Measurements from ENCODE around the gene AGPS.
"Not testable (repeated sequence)": the region's sequence is repeated elsewhere in the genome, so short reads cannot be mapped to it uniquely, and the experiment has no call there.

AGPS gene

GRCh38 chr2:177476897-177477296 lies 84.3 kb downstream of the AGPS start:
- DNase-seq, result no peak

GRCh38 chr2:177478029-177478428 lies 85.5 kb downstream of the AGPS start:
- DNase-seq, result no peak

GRCh38 chr2:177478907-177479306 lies 86.3 kb downstream of the AGPS start:
- no peak for DNase-seq

GRCh38 chr2:177482195-177482594 lies 89.6 kb downstream of the AGPS start:
- no peak for DNase-seq

- DNase-seq, result no peak
Observed at GRCh38 chr2:177483531-177483930, 91.0 kb downstream of the AGPS start.

- no peak for DNase-seq
Observed at GRCh38 chr2:177484180-177484795, 91.7 kb downstream of the AGPS start.

GRCh38 chr2:177485657-177486056 lies 93.1 kb downstream of the AGPS start:
- not testable (repeated sequence) for DNase-seq

- no peak for DNase-seq
Observed at GRCh38 chr2:177489719-177490301, 97.2 kb downstream of the AGPS start.

- no peak for DNase-seq
Observed at GRCh38 chr2:177495945-177496344, 103.4 kb downstream of the AGPS start.

GRCh38 chr2:177496921-177497320 lies 104.3 kb downstream of the AGPS start:
- no peak for DNase-seq

- no peak for DNase-seq
Observed at GRCh38 chr2:177501186-177501585, 108.6 kb downstream of the AGPS start.

GRCh38 chr2:177506505-177506904 lies 113.9 kb downstream of the AGPS start:
- no peak for DNase-seq

- DNase-seq, result no peak
Observed at GRCh38 chr2:177506998-177507397, 114.4 kb downstream of the AGPS start.

- no peak for DNase-seq
Observed at GRCh38 chr2:177516824-177517544, 124.4 kb downstream of the AGPS start.

- no peak for DNase-seq
Observed at GRCh38 chr2:177518754-177519153, 126.2 kb downstream of the AGPS start.

- DNase-seq, result no peak
Observed at GRCh38 chr2:177519534-177520115, 127.1 kb downstream of the AGPS start.

GRCh38 chr2:177520324-177520723 lies 127.8 kb downstream of the AGPS start:
- DNase-seq, result no peak

GRCh38 chr2:177523781-177524180 lies 131.2 kb downstream of the AGPS start:
- no peak for DNase-seq

GRCh38 chr2:177525351-177525924 lies 132.9 kb downstream of the AGPS start:
- DNase-seq, result no peak

- no peak for DNase-seq
Observed at GRCh38 chr2:177528351-177528933, 135.9 kb downstream of the AGPS start.

GRCh38 chr2:177529166-177529565 lies 136.6 kb downstream of the AGPS start:
- no peak for DNase-seq

GRCh38 chr2:177530561-177530960 lies 138.0 kb downstream of the AGPS start:
- no peak for DNase-seq

- DNase-seq, result no peak
Observed at GRCh38 chr2:177531706-177532105, 139.1 kb downstream of the AGPS start.
